PC-3 (cell line): ENCODE results near the gene KCNQ1OT1. TPM values are rescaled to one million over a fixed set of nuclear protein-coding genes. Genes with fewer than 3 reads are reported as not detected.

Source experiments
- ATAC-seq: fragments of 200-7000 bp; cut with Tn5 transposase; 2 replicates; pipeline ENCODE4 v1.9.1; 2020; ENCODE audit warnings: mild to moderate bottlenecking, moderate library complexity
- BruUV-seq: library from RNA; stranded (reverse); fragments of 400-500 nt; replicated peaks from 2 replicates; lab custom pipeline; 2021; lab: Mats Ljungman, UMichigan
- CTCF ChIA-PET: fragments of 300-600 bp; sonication (Branson Sonifier 250); formaldehyde crosslinking; loops from one replicate; lab custom pipeline; 2022; ENCODE audit warnings: antibody characterized with exemption; lab: Charles Lee
- POLR2A ChIA-PET: fragments of 300-600 bp; sonication (Branson Sonifier 250); formaldehyde crosslinking; loops from one replicate; lab custom pipeline; 2022; ENCODE audit warnings: antibody characterized with exemption; ENCODE audit not compliant: unreplicated experiment; lab: Charles Lee
- DNase-seq: peaks from one replicate; pipeline ENCODE4 v3.0.0-alpha.2; 2015
- H2AFZ ChIP-seq: fragments of 300-600 bp; sonication (generic); 2 replicates; pipeline ENCODE4 v1.6.0; 2016; ENCODE audit warnings: antibody characterized with exemption, low read length
- H3F3A ChIP-seq: fragments of 300-600 bp; sonication (generic); one replicate; pipeline ENCODE4 v1.6.0; 2017; ENCODE audit warnings: antibody characterized with exemption, low read length, control low read depth, mild to moderate bottlenecking; ENCODE audit not compliant: unreplicated experiment
- H3K27ac ChIP-seq: fragments of 300-600 bp; sonication (generic); 2 replicates; pipeline ENCODE4 v1.5.1; 2016; ENCODE audit warnings: mild to moderate bottlenecking, low read length
- H3K27me3 ChIP-seq: fragments of 300-600 bp; sonication (generic); 2 replicates; pipeline ENCODE4 v1.6.1; 2016; ENCODE audit warnings: low read length, mixed read lengths
- H3K36me3 ChIP-seq: fragments of 300-600 bp; sonication (generic); 2 replicates; pipeline ENCODE4 v1.6.1; 2016; ENCODE audit warnings: low read depth, mixed run types, low read length, mixed read lengths
- H3K4me1 ChIP-seq: fragments of 300-600 bp; sonication (generic); 2 replicates; pipeline ENCODE4 v1.5.1; 2016; ENCODE audit warnings: low read length; ENCODE audit not compliant: insufficient read depth
- H3K4me2 ChIP-seq: fragments of 300-600 bp; sonication (generic); 2 replicates; pipeline ENCODE4 v1.6.0; 2016; ENCODE audit warnings: low read length
- H3K4me3 ChIP-seq: fragments of 300-600 bp; sonication (generic); 2 replicates; pipeline ENCODE4 v1.5.1; 2016; ENCODE audit warnings: mild to moderate bottlenecking, low read length, mixed read lengths
- H3K79me2 ChIP-seq: fragments of 300-600 bp; sonication (generic); 2 replicates; pipeline ENCODE4 v1.6.1; 2017; ENCODE audit warnings: low read length, mixed read lengths
- H3K9ac ChIP-seq: fragments of 300-600 bp; sonication (generic); 2 replicates; pipeline ENCODE4 v1.6.0; 2016; ENCODE audit warnings: mild to moderate bottlenecking, low read length
- H3K9me2 ChIP-seq: fragments of 300-600 bp; sonication (generic); replicated peaks from 2 replicates; pipeline ENCODE4 v1.6.1; 2016; ENCODE audit warnings: mixed run types, low read length, mixed read lengths
- H3K9me3 ChIP-seq: fragments of 300-600 bp; sonication (generic); 2 replicates; pipeline ENCODE4 v1.6.1; 2016; ENCODE audit warnings: low read length, mixed read lengths
- H4K20me1 ChIP-seq: fragments of 300-600 bp; sonication (generic); 2 replicates; pipeline ENCODE4 v1.6.1; 2016; ENCODE audit warnings: low read length, mixed read lengths
- EZH2 ChIP-seq: fragments of 300-600 bp; sonication (generic); IDR thresholded peaks from one replicate; pipeline ENCODE4 v1.6.1; 2017; ENCODE audit warnings: antibody characterized with exemption, mild to moderate bottlenecking, low read length; ENCODE audit not compliant: unreplicated experiment
- EZH2phosphoT487 ChIP-seq: fragments of 300-600 bp; sonication (generic); IDR thresholded peaks from 2 replicates; pipeline ENCODE4 v1.6.1; 2018; ENCODE audit warnings: mild to moderate bottlenecking, antibody characterized with exemption, low read length, borderline replicate concordance
- intact Hi-C: fragments of 100-400 bp; cut with micrococcal nuclease; formaldehyde crosslinking; loops from 2 replicates; pipeline ENCODE4 v1.9.0; 2023
- total RNA-seq: library from RNA; depleted of rRNA; stranded (reverse); fragments of >200 nt; gene quantifications from 2 replicates; pipeline ENCODE4 v1.2.3, GENCODE V29; 2014
- TF ChIP-seq, protein P1 (sequence below): fragments of 300-600 bp; sonication (generic); conservative IDR thresholded peaks from 2 replicates; pipeline ENCODE4 v1.5.1; 2017; ENCODE audit warnings: antibody characterized with exemption, low read depth, mild to moderate bottlenecking, low read length

KCNQ1OT1 gene
- total RNA-seq, 1 experiment from 2014 or later = 1.5 TPM

DNA sequence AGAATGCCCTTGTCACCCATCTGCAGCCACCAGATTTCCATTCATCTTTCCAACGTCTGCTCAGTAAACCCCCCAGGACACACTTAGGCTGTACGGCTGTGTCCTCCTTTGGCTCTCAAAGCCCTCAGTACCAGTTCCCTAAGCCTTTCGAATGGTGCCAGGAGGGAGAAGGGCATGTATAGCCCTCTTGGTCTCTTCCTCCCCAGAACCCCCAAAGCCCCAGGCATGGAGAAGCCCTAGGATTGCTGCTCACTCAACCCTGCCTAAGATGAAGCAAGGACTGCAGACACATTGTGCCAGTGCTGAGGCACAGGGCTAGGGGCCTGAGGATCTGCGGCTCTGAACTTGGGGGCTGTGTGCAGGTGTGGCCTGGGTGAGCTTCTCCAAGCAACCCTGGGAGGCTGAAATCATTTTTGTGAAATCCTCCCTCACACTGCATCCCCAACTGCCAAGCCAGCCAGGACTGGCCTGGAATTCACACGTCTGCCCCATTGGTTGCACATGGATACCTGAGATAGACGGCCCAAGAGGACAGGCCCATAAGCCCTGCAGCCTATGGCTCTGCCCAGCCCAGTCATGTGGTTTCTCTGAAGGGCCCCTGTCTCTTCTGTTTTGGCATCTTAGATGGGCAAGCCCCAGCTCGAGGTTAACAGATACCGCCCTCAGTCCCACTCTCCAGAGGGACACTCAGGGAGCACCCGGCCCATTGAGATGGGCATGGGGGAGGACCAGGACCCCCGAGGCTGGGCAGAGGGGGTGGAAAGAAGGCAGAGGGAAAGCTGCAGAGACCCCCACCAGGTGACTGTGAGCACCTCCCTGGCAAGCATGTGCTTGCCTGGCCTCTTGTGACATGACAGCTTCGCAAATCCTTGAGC is 34.0 kb downstream of the KCNQ1OT1 start:
- Histone ChIP-seq H3K4me1 (no peaks in the 10 kb centered on the region), H2AFZ (no peak overlapping the region), H3K9me3 (no peaks in the 10 kb centered on the region), H3K4me3 (no peak overlapping the region), H3K27ac (no peak overlapping the region), H3K79me2 (no peaks in the 10 kb centered on the region), H3K36me3 (peaks cover 8% of the 10 kb centered on the region; the same call in 1 of the 2 replicates), H3F3A (no peaks in the 10 kb centered on the region), H3K9ac (no peak overlapping the region), H4K20me1 (no peaks in the 10 kb centered on the region), H3K27me3 (no peaks in the 10 kb centered on the region), H3K9me2 (no peaks in the 10 kb centered on the region), H3K4me2 (no peak overlapping the region)
- no peak for ATAC-seq
- no peak for DNase-seq
- no TSS peak for BruUV-seq
- no peak for TF ChIP-seq EZH2
- ChIA-PET CTCF (no interaction called here), POLR2A (no interaction called here)
- intact Hi-C loops = no loop called here

DNA sequence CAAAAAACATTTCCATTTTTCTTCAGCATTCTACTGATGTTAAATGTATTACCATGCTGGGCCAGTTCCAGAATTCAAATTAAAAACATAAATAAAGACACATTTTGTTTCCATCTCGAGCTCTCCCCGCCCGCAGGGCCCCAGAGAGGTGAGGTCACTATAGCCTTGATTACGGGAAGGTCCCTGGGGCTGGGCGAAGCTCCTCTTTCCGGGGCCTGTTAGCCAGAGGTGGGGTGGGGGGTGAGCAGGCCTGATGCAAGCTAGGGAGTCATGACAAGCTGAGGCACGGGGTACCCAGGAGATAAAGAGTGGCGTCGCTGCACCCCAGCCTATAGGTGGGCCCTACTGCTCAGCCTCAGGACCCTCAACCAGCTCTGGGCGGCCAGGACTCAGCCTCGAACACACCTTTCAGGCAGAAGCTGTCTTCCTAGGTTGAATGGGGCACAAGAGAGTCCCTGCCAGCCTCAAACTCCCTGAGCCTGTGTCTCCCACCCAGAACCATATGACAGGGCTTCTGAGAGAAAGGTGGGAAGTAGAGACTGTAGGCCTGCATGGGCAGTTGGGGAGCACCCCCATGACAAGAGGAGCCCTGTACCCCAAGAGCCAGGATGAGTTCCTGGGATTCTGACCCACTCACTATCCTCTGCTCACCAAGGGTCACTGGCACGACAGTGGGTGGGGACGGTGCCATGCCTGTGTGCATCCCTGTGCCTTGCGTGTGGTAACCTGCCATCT is 34.8 kb downstream of the KCNQ1OT1 start:
- H3K79me2 ChIP-seq = no peaks in the 10 kb centered on the region
- no peaks in the 10 kb centered on the region for H3K9me2 ChIP-seq
- H2AFZ ChIP-seq = no peak overlapping the region
- DNase-seq (no peak), ATAC-seq (no peak)
- CTCF ChIA-PET = no interaction called here
- H3K4me1 ChIP-seq = no peaks in the 10 kb centered on the region
- POLR2A ChIA-PET = no interaction called here
- TF ChIP-seq EZH2phosphoT487 (no peak), EZH2 (no peak)
- TF ChIP-seq, protein P1, sequence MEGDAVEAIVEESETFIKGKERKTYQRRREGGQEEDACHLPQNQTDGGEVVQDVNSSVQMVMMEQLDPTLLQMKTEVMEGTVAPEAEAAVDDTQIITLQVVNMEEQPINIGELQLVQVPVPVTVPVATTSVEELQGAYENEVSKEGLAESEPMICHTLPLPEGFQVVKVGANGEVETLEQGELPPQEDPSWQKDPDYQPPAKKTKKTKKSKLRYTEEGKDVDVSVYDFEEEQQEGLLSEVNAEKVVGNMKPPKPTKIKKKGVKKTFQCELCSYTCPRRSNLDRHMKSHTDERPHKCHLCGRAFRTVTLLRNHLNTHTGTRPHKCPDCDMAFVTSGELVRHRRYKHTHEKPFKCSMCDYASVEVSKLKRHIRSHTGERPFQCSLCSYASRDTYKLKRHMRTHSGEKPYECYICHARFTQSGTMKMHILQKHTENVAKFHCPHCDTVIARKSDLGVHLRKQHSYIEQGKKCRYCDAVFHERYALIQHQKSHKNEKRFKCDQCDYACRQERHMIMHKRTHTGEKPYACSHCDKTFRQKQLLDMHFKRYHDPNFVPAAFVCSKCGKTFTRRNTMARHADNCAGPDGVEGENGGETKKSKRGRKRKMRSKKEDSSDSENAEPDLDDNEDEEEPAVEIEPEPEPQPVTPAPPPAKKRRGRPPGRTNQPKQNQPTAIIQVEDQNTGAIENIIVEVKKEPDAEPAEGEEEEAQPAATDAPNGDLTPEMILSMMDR = no peak
- no peak overlapping the region for H3K9ac ChIP-seq
- no peaks in the 10 kb centered on the region for H3K27me3 ChIP-seq
- H3K27ac ChIP-seq = no peak overlapping the region
- no peaks in the 10 kb centered on the region for H4K20me1 ChIP-seq
- no peak overlapping the region for H3K4me2 ChIP-seq
- H3F3A ChIP-seq = no peaks in the 10 kb centered on the region
- no TSS peak for BruUV-seq
- 0 out of 2 replicates have a peak, but pooled peaks cover 5% of the 10 kb centered on the region for H3K9me3 ChIP-seq
- intact Hi-C loops = no loop called here
- no peak overlapping the region for H3K4me3 ChIP-seq
- H3K36me3 ChIP-seq = peaks cover 14% of the 10 kb centered on the region; the same call in 1 of the 2 replicates

DNA sequence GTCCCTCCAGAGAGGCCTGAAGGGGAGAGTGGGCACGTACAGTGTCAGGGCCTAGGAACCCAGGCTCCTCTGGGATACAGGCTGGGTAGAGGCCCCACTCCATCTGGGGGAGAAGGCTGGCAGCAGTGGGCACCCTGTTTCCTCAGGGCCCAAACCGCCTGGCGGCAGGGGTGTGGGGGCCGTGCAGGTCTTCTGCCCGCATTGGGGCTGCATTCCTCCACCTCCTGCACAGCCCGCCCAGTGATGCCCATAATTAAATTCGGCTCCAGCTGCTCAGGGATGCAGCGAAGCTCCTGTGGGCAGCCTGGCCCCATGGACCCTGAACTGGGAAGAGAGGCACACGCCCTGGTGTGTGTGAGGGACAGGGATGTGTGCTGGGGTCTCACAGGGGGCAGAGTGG is 35.4 kb downstream of the KCNQ1OT1 start:
- ChIA-PET POLR2A (no interaction called here), CTCF (no interaction called here)
- H4K20me1 ChIP-seq = no peaks in the 10 kb centered on the region
- H3K27ac ChIP-seq = no peak overlapping the region
- H3K9me2 ChIP-seq = no peaks in the 10 kb centered on the region
- no peak for DNase-seq
- ATAC-seq = no peak
- no peak overlapping the region for H2AFZ ChIP-seq
- no peak for TF ChIP-seq EZH2
- TF ChIP-seq, protein P1 = no peak
- no peaks in the 10 kb centered on the region for H3K4me1 ChIP-seq
- H3K4me2 ChIP-seq = no peak overlapping the region
- H3K36me3 ChIP-seq = peaks cover 17% of the 10 kb centered on the region; the same call in 1 of the 2 replicates
- H3K4me3 ChIP-seq = no peak overlapping the region
- BruUV-seq = no TSS peak
- no peak overlapping the region for H3K9ac ChIP-seq
- H3K79me2 ChIP-seq = no peaks in the 10 kb centered on the region
- no peaks in the 10 kb centered on the region for H3K27me3 ChIP-seq
- no peaks in the 10 kb centered on the region for H3F3A ChIP-seq
- intact Hi-C loops = no loop called here
- peaks cover 10% of the 10 kb centered on the region; the same call in 1 of the 2 replicates for H3K9me3 ChIP-seq
